H4 (cell line): ENCODE data around the gene OR2AG1. TPM values are rescaled to one million over a fixed set of nuclear protein-coding genes. Genes with fewer than 3 reads are reported as not detected.

Source experiments
- DNase-seq: peaks from one replicate; pipeline ENCODE4 v3.0.0-alpha.2; 2015; ENCODE audit warnings: low spot score
- total RNA-seq: library from RNA; depleted of rRNA; stranded (reverse); fragments of >200 nt; shearing (Covaris generic); gene quantifications from 2 replicates; pipeline ENCODE4 v1.2.3, GENCODE V29; 2014; rRNA removed

OR2AG1 gene
- total RNA-seq = not detected in 2 replicates

GRCh38 chr11:6782720-6783119, at the start of gene OR2AG1:
TSS of gene OR2AG1 (plus strand) at chr11:6783020. CDS start at chr11:6785038, 2,018 bp downstream.
- no peak for DNase-seq

DNA sequence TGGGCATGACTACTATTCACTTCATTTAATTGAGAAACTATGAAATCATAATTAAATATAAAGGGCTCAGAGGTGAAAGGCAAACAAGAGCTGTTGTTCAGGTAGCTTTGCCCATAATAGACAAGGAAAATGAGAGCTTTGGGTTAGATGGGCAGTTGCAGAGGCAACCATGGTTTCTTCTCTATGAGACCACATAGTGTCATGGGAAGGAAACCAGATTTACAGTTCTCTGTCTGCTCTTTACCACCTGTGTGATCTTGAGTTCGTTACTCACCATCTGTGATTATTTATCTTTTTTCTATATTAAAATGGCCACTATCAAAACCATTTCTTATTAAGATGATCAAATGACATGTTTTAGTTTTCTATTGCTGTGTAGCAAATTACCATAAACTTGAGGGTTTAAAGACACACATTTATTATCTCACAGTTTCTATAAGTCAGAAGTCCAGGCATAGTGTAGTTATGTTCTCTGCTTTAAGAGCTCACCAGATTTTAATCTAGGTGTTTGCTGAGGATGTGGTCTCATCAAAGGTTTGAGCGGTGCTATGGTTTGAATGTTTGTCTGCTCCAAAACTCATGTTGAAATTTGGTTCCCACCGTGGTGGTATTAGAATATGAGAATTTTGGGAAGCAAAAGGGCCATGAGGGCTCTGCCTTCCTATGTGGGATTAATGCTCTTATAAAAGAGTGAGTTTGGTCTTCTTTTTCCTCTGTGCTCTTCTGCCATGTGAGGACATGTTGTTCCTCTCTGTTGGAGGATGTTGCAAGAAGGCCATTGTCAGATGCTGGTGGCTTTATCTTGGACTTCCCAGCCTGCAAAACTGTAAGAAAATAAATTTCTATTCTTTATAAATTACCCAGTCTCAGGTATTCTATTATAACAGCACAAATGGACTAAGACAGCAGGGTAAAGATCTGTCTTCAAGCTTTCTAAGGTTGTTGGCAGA, 49.2 kb upstream of the OR2AG1 start:
- no peak for DNase-seq

GRCh38 chr11:6734616-6735015, 48.2 kb upstream of the OR2AG1 start:
- no peak for DNase-seq

- peak; percentile 56 for DNase-seq
These were observed 47.5 kb upstream of the OR2AG1 start for GRCh38 chr11:6735306-6735705.

DNA sequence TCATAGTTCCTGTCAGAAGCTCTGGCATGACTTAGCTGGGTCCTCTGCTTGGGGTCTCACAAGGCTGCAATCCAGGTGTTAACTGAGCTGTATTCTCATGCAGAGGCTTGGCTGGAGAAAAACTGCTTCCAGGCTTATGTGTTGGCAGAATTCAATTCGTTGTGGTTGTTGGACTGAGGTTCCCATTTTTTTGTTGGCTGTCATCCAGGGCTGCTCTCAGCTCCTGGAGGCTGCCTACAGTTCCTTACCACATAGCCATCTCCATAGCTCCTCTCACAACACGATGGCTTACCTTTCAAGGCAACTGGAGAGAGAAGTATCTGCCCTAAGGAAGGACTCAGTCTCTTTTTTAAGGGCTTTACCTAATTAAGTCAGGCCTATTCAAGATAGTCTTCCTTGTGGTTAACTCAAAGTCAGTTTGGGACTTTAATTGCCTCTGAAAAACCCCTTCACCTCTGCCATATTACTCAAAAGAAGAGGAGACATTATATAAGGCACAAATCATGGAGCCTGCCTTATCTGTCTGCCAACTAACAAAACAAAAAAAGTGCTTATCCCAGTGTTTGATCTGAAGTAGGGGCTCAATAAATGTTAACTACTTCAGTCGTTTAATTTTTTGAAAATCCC, 46.2 kb upstream of the OR2AG1 start:
- DNase-seq = no peak

DNA sequence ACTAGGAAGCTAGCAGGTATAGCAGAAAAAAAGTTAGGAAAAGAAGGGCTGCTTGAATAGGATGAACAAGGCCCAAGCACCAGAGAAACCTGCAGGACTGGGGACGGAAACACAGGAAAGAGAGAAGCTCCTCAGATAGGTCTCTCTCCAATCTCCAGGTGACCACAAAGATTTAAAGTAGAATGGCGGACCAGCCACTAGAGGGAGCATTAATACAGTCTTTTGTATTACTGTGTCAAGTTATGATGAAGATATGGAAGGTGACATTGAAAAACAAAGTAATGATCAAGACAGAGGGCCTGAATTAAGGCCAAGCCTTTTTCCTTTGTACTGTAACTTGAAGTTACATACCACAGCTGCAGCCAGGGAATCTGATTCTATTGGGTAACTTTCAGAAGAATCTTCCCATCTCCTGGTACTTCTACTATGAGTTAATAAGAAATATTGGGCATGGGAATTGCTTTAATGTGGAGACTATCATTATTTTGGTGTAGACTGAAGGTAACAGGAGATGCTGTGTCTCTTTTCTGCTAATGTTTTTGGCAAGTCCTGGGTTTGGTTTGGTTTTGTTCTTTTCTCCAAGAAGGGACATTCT, 44.9 kb upstream of the OR2AG1 start:
- DNase-seq = peak; percentile 37

GRCh38 chr11:6738590-6738989, 44.2 kb upstream of the OR2AG1 start:
- no peak for DNase-seq

GRCh38 chr11:6742260-6742659, 40.6 kb upstream of the OR2AG1 start:
- DNase-seq = no peak

GRCh38 chr11:6745018-6745417, 37.8 kb upstream of the OR2AG1 start:
- no peak for DNase-seq

GRCh38 chr11:6745465-6746015, 37.3 kb upstream of the OR2AG1 start:
- DNase-seq = no peak

DNA sequence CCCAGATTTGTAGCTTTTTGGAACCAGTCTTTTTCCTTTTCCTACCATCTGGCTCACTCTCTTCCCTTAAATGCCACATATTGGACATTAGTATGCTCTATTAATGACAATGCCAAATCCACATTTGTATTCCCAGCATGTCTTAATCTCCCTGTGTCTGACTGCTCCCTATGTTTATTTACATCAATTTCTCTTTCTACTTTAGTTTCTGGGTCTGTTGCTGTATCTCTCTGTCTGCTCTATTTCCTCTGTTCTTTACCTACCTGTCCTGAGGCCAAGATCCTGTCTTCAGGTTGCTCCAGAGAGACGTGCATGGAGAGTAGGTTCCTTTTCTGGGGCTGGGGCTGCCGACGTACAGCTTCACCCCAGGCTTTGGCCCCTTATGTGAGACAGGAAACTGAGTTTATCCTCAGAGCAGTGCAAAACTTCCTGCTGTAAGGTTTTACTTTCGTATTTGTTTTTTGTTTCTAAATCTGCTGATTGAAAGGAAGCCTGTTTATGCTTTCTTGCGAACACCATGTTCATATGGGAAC, 36.7 kb upstream of the OR2AG1 start:
- DNase-seq = no peak

GRCh38 chr11:6746626-6747025, 36.2 kb upstream of the OR2AG1 start:
- no peak for DNase-seq

DNA sequence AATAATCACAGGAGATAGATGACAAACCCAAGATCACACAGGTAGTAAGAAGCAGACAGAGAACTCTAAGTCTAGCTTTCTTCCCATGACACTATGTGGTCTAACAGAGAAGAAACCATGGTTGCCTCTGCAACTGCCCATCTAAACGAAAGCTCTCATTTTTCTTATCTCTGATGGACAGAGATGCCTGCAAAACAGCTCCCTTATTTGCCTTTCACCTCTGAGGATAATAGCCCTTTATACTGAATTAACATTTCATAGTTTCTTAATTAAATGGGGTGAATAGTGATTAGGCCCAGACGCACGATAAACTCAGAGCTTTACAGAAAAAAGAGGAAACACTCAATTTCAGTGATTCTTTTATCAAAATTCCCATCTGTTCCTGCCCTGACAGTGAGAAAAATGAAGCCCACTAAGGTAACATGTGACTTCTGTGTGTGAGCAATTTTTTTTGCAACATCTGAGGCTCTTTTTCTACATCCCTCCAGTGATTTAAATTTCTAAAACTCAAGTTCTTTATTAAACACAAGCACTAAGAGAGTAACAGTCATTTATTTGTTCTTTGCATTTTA, 35.6 kb upstream of the OR2AG1 start:
- no peak for DNase-seq

DNA sequence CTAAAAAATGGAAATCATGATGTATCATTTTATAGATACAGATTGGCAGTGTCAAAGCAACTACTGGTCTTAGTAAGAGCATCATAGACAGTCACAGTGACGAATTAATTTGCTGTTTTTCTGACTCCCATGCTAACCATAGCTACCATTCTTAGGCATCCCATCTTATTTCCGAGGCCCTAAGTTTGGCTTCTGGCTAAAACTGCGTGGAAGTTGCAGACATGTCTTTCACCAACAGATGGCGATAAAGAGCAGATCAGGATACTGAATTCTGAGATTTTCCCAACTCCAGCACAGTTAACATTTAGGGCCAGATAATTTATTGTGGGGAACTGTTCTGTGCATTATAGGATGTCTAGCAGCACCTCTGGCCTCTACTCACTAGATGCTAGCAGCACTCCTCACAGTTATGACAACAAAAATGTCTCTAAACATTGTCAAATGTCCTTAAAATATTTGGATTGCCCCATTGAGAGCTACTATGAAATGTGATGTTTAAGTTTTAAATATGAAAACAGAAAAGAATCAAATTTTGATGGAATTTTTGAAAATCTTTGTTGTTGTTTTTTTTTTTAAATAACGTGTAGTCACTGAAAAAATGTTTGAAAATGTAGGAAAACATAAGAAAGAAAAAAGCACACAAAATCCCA, 27.4 kb upstream of the OR2AG1 start:
- DNase-seq = peak; percentile 35

DNA sequence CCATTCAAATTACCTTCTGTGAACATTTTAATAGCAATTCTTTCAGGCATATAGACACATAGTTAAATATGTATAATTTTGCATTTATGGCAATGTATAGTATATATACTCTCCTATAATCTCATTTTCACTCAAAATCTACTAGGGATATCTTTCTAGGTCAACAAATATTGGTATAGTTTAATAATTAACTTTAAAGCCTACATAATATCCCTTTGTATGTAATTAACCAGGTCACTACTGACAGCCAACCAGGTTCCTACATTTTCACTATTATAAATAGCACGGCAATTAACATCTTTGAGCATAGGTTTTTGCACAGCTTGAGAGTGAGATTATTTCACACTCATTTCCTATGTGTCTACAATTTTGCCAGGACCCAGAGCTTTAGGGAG, 26.9 kb upstream of the OR2AG1 start:
- DNase-seq = no peak

GRCh38 chr11:6757373-6757967, 25.4 kb upstream of the OR2AG1 start:
- peak; percentile 53 for DNase-seq

DNA sequence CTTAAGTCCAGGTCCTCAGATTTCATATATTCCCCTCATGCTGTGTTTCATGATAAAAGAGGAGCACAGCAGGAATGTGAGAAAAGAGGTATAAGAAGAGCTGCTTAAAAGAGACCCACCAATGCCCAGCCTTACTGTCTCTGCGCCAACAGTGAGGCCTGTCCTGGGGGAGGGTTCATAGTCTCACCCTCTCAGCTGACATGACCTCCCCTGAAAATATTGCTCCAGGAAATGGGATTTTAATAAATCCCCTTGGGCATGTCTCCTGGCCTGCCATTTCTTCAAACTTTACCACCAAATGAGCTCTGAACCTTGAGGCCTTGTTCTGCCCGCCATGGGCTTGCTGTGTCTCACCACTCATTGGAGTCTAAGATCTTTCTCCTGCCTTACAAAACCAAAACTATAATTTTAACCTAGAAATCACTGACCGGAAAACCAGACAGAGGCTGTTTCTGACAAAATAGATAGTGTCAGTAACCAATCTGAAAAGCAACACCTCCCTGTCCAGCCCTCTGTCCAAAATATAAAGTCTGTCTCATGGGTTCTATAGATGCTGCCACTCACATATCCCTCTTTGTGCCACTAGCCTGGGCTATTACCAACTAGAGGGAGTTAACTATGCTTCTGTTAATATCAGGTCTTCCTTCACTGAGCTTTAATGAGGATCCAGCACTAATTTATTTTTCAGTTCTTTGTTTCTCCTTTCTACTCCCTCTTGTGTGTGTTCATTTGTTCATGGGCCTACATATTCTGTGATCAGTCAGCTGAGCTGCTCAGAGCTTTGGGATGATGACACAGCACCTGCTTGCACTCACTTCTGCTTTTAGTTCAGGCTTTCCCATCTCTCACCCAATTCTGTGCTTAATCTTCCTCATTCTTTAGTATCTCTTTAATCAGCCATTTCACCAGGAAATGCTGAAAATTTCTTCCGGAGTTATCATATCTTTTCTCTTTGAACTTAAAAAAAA, 10.6 kb upstream of the OR2AG1 start, which contains the start of gene OR2AG2:
Gene OR2AG2 (minus strand): TSS at position 51 of the 968 bp plus-strand sequence. CDS start 3,019 bp downstream, outside the sequence.
- DNase-seq = no peak

GRCh38 chr11:6778518-6778917, 4.3 kb upstream of the OR2AG1 start:
- DNase-seq = no peak

- no peak for DNase-seq
These were observed 2.0 kb upstream of the OR2AG1 start for GRCh38 chr11:6780829-6781228.
